NCI-H524 (cell line): ENCODE data around the gene AGTRAP.

Experiments
- DNase-seq, 2 experiments: peaks; one replicate each; lab custom pipeline; 2025; lab: John Stamatoyannopoulos, UW

Gene AGTRAP, protein sequence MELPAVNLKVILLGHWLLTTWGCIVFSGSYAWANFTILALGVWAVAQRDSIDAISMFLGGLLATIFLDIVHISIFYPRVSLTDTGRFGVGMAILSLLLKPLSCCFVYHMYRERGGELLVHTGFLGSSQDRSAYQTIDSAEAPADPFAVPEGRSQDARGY

DNA sequence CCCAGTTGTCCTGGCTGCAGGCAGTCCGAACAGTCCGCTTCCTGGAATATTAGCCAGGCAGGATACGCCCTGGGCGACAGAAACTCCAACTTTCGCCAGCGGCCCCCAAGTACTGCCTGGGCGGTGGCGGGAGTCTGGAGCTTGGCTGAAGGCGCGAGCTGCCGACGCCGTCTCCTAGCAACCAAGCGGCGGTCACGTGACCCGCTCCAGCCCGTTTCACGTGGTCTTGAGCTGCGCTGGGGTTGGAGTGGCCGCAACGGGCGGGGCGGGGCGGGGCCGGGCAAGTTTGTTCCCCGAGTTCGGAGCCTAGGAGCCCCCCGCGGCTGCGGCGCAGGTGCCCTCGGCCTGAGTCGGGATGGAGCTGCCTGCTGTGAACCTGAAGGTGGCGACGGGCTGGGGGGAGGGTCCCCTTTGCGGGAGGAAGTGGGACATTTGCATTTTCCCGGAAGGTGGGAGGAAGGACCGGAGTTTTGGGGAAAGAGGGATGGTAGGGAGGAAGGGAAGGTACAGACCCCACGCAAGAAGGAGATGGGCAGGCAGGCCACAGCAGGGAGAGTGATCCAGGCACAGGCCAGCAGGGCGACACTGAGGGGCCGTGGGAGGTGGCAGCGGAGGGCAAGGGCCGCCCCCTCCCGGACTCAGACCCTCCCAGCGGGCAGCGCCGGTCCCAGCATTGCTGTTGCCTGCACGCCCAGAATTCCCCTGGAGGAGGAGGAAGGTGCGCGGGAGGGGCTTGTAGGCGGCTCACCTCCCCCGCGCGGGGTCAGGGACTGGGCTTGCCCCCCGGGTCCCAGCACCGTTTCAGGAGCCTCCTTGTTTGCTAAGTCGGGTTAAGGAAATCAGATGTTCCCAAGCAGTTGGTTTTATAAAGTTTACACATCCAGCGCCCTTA is at the start of gene AGTRAP:
AGTRAP (plus strand) TSS at position 283 of the 892 bp plus-strand sequence; CDS start at position 356, 73 bp downstream.
- DNase-seq: peak; percentile 81 to 91

DNA sequence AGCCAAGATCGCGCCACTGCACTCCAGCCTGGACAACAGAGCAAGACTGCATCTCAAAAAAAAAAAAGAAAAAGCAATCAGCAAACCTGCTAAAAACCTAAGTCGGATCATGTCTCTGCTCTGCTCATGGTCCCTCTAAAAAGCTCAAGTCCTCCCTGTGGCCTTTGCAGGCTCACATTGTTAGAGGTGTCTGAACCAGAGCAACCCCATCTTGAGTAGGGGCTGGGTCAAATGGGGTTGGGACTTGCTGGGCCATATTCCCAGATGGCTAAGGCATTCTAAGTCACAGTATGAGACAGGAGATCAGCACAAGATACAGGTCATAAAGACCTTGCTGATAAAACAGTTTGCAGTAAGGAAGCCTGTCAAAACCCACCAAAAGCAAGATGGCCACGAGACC is 47.4 kb upstream of the AGTRAP start:
- DNase-seq: no peak

DNA sequence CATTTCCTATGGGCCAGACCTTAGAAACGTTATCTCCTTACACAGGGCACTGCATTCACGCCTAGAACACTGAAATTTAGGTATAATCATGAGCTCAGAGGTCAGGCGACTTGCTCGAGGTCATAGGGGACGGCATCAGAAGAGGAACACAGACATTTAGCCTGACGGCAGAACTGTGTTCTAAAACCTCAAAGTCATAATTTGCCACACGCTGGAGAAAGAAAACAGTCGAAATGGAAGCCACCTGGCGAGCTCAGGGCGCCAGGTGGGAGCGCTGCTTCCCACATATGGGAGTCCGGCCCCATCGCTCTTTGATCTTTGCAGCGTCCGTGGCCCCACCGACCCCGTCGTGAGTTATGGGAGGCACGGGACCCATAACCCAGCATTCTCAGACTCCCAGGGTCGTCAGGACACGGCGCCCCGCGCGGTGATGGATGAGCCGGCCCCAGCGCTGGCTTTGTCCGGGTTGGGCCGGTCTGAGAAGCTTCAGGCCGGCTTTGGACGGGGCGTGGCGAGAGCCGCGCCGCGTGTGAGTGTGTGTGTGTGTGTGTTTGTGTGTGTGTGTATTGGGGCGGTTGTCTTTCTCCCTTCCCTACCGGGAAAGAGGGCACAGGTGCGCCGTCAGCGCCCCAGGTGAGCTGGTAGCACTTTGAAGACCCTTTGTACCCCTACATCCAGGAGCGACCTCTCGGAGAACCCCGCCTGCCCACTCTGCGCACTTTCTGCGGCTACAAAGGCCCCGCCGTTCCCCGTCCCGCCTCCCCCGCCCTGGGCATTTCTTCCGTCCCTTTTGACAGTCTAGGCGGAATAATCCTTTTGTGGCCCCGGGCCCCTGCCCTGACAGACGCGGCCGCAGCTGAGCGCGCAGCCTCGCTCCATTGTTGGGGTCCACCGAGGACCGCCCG is 45.3 kb upstream of the AGTRAP start:
- peak in 1 of 2 experiments; percentile 26 for DNase-seq

DNA sequence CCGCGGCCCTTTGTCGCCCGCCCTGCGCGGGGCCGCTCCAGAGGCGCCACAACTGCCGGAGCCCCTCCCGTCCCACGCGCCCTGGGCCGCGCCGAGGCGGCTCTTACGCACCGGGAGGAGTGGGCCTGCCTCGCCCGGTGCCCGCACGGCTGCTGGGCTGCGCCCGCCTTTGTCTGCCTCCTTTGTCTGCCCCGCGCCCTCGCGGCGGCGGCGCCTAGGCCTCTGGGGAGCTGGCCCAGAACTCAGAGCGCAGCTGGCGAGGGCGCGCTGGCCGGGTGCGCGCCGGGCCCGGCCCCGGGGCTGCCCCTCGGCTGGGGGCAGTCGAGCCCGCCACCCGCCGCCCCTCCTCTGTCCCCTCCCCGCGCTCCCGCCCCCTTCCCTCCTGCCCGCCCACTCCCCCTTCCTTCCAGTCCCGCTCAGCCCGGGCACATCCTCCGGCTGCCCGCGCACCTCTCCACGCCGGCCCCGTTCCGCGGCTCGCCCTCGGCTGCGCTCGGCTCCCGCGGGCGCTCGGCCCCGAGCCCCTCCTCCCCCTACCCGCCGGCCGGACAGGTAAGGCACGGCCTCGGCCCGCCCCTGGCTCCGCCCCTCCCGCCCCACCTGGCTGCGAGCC is 44.5 kb upstream of the AGTRAP start, which contains the start of gene DRAXIN:
DRAXIN (plus strand) TSS at position 409 of the 613 bp plus-strand sequence. CDS start 14,549 bp downstream, outside the sequence.
- DNase-seq: peak in 1 of 2 experiments; percentile 23

DNA sequence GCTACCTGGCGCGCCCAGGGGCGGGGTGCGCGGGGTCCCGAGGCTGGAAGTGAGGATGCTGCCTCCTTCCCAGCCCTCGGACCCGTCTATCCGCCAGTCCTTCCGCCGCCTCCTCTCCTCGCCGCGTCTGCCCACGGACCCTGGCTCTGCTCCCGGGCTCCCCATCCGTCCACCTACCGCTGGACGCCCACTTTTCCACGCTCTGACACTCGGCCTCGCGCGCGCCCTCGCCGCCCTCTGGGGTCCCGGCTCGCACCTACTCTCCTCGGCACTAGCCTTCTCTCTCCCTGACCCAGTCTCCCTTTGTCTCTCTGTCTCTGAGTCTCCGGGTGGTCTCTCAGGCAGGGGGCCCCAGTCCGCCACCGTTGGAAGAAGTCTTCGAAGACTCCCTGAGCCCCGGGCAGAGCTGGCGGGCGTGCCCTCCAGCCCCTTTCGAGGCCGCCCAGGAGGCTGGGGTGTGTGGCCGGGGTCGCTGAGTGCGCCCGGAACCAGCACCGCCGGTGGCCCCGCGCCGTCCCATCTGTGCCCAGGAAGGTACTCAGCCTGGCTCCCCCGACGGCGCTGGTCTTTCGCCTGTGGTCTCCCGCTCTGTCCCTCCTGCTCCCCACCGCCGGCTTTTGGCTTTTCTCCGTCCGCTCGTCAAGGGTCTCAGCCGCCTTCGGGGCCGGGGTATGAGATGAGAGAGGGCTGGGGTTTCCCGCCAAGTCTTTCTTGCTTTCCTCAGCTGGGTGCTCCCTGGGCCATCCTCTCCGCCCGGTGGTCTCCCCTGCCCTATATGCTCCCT is 43.8 kb upstream of the AGTRAP start:
- DNase-seq: no peak

DNA sequence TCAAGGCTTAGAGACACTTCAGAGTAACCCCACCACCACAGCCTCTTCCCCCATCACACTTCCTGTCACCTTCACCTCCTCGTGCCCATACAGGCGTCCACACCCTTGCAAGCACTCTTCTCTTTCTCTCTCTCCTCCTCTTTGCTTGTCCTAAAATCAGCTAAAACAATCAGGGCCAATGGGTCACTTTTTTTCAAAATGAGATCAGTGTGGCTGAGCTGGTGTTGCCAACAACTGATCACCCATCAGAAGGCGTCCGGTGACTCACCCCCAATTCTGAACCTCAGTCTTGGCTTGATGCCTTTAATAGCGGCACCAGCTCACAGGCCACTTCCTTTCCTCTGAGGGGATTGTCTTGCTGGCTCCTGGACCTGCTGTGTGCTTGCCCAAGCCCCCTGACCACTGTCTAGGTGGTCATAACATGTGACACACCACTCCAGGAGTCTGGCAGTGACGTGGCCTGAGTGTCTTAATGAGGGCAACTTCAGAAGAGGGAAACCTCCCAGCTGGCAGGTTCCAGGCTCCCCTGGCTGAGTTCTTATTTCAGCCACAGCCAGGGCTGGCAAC is 42.8 kb upstream of the AGTRAP start:
- DNase-seq: no peak

DNA sequence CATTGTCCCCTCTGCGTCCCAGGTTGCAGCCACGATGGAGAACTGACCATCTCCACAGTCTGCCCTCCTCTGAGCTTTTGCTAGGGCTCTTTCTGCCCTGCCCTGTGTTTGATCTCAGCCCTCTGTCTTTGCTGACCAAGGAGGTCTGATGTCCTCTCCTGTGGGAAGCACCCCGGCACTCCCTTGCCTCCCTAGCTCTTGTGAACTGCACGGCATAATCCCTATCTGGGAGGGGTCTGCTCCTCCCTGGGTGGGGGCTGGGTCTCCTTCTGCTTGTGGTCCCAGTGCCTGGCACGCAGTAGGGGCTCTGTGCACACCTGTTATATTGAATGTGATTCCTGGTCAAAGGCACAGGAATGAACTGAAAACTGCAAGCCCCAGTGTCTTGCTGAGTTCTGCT is 42.0 kb upstream of the AGTRAP start:
- DNase-seq: no peak

DNA sequence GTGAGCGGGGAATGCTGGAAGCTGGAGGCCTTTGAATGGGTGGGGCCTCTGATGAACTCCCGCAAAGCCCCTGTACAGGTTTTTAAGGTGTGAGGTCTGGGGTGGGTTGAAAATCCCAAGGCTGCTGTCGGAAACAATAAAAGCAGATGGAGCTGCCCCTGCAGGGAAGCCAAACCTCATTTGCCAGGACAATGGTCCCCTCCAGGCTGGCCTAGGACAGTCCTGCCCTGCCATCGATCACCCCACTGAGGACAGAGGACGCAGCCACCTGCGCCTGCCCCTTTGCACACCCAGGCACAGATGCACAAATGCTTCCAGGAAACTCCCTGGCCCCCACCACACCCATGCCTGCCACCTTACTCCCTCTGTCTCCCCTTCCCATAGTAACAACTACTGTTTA is 40.1 kb upstream of the AGTRAP start:
- no peak for DNase-seq

DNA sequence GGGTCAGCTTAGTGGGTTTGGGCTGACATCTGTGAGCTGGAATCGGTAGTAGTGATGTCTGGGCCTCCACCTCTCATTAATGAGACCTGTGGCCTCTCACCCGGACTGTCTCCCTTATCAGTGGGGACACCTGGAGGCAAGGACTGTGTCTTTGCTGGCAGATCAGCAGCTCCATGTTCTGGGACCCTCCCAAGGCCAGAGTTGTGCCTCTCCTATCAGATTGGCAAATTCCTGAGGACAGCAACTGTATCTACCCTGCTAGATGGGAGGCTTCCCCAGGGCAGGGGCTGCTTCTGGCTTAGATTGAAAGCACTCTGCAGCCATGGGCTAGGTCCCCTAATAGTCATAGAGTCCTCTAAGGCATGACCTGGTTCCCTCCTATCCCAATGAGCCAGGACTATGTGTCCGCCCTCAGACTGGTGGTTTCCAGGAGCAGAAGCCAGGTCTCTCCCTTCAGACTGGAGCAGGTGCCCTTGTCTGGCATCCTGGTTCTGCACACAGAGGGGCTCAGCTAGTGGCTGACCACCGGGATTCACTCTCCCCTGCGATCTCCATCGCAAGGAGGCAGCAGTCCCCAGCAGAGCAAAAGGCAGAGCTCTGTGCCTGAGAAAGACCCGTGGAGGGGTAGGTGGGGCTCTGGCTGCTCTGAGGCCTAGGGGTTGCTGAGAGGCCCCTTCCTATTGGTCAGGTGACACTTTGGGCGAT is 38.6 kb upstream of the AGTRAP start:
- no peak for DNase-seq

DNA sequence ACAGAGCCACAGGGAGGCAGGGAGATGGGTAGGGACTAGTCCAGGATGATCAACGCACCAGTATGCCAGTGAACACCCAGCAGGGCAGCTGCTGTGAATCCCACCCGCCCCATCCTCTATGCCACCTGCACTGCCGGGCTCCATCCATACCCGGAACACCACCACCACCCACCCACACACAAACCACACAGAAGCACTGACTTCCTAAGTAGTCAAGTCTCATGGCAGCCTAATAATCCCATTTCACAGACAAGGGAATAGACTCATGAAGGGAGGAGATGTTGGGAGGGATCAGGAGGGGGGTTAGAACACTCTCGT is 38.1 kb upstream of the AGTRAP start:
- DNase-seq: no peak

DNA sequence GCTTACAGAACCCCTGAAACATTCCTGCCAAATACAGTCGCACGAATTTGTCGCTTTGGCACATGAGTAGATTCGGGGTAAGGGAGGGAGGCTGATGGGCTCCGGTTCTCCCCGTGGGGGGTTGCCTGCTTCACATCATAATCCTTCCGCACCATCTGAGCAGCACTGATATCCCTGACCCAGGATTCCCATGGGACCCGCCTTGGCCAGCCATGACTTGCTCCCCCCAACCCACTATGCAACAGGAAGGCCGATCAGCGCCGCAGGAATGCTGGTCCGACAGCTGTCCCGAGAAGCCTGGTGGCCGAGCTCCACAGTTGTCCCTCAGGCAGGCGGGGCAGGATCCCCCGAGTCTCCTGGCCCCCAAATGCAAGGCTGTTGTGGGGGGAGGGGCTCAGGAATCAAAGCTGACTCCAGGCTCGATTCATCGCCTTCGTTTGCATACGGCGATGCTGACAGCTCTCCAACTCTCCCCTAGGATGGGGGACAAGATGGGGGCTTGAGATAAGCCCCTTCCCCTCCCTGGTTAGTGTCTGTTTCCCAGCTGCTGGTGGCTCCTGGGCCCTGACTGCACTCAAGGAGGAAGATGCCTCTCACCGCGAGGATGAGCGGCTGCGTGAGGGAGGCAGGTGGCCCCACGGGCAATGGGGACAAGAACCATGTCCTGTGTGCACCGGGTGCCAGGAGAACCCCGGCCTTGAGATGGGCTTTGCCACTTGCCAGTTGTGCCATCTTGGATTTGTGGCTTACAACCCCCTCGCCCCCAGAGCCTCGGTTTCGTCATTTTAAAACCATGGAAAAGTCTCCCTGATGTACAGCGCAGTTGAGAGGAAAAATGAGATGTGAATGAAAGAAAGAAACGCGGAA is 35.1 kb upstream of the AGTRAP start:
- DNase-seq: peak; percentile 93 to 95

DNA sequence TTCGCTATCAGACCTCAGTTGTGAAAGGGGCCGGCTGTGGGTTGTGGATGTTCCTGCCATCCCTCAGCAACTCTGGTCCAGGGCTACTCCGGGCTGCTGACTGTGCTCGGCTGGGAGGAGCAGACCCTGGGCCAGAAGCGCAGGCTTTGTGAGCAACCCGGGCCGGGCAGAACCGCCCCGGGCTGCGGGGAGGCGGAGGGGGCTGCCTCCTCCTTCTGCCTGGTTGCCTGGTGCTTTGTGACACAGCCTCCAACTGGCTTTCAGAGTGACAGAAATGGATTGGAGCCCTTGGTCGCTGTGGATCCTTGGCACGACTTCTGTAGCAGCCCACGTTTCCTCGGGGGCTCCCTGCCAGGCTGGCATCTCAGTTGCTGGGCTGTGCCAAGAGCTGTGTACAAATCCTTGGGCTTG is 34.4 kb upstream of the AGTRAP start:
- no peak for DNase-seq

DNA sequence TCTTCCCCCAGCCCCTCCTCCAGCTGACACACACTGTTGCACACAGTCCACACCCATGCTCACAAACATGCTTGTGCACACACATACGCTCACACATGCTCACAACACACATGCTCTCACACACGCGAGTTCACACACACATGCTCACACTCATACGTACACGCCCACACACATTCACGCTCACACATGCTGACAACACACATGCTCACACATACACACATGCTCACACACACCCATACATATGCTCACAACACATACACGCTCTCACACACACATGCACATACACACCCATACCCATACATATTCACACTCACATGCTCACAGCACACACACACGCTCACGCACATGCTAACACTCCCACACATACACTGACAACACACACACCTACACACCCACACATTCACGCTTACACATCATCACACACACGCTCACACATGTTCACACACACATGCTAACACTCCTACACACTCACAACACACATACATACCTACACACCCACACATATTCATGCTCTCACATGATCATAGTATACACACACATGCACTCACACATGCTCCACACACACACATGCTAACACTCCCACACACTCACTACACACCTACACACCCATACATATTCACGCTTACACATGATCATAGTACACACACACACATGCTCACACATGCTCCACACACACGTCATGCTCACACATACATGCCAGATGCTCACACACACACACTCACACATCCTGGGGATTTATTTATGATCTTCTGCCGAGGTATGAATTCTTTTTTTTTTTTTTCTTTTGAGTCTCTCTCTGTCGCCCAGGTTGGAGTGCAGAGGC is 33.7 kb upstream of the AGTRAP start:
- DNase-seq: no peak

DNA sequence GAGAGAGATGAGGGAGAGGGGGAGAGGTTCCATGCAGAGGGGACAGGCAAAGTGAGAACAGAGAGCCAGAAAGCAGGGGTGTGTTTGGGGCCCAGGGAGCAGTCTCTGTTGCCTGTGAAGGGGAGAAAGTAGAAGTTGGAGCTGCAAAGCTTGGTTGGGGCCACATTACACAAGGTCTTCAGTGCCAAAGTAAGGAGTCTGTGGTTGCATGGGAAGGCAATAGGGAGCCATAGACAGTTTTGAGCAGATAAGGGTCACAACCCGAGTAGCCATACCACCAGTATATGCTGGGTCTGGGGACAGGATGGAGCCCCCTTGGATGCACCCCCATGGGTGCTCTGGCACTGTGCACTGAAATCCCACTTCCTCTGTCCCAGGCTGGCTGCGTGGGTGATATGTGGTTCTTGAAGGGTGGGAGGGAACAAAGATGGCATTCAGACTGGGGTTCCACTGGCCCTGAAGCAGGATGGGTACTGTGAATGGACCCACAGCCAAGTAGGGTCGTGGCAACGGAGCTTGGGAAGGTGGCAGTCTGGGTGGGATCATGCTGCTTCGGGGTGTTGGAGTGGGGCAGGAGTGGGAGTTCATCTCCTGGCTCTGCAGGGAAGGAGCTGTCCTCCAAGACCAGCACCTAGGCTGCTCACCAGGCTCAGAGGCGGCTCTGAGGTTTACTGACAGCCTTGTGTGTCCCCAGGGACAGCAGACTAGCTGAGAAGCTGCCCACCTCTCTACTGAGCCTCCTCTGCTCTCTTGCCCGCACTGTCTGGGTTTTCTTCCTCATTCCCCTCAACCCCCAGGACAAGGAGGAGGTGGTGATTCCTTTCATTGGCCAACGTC is 32.4 kb upstream of the AGTRAP start:
- DNase-seq: peak in 1 of 2 experiments; percentile 9

DNA sequence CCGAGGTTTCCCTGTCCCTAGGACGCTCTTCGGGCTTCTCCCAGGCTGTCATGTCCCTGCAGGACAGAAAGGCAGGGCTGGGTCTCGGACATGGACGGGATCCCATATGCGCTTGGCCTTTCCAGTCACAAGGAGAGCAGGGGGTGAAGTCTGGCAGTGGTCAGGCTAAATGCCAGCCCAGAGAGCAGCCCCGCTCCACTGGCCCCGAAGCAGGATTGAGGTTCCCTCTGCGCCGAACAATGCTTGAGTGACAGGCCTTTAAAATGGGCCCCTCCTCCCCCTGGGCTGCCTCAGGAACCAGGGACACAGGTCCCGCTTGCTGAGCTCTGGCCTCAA is 31.8 kb upstream of the AGTRAP start:
- DNase-seq: no peak

DNA sequence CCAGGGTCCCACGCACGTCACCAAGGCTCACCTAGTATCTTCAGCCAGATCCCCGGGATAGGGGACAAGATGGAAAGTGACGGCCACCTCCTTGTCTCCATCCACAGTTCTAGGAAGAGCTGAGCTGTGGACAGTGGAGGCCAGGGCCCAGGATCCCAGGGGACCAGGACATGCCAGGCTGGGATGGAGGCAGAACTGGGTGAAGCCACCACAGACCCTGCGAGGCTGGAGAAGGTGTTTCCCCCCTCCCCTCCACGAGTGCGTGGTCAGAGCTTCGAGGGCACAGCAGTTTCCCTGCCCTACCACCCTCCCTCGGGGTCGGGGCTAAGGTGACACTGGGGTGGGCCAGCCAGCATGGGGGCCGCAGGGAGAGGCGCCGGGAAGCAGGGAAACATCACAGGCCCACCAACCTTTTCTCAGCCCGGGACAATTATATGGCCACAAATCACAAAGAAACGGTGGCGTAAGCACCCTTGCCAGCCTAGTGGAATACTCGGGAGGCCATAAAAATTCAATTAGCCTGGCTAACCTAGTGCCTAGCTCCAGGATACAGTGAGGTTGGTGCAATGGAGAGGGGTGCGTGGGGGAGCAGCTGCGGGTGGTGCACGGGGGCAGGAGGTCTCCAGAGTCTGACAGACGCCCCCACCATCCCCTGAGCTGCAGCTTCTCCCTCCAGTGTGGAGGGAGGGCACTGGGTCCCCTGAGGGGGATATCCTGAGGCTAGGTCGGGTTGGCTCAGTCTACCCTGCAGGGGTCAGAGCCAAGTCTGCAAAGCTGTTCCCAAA is 31.1 kb upstream of the AGTRAP start:
- DNase-seq: no peak

DNA sequence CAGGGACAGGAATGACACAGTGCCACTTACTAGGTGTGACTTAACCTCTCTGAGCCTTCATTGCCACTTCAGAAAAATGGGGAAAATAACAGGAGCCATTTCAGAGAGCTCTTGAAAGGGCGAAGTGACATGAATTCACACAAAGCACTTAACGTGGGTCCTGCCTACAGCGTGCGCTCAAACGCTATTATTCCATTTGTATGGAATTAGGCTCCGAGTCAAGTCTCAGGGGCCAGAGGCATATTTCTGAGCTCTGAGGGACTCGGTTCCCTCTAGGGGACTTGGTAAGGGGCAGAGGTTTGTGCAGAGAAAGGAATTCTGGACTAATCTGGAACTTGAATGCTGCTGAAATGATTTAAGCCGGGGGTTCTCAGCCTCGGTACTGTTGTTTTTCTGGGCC is 30.3 kb upstream of the AGTRAP start:
- no peak for DNase-seq
